Measurements from ENCODE around the gene SPATA31E1. TPM values are rescaled to one million over a fixed set of nuclear protein-coding genes. Genes with fewer than 3 reads are reported as not detected.

SPATA31E1 gene
- total and polyA plus RNA-seq, 7 donors: not detected

GRCh38 chr9:87888501-87888900, 5.8 kb downstream of the SPATA31E1 start:
- Histone ChIP-seq H3K9me3 (no peaks in the 10 kb centered on the region), H3K27ac (no peak overlapping the region), H3K4me3 (no peak overlapping the region), H3K36me3 (ENCODE audit: insufficient read depth in 1 of 2, low read depth in 1 of 2) (no peaks in the 10 kb centered on the region), H3K4me1 (no peaks in the 10 kb centered on the region), H3K27me3 (ENCODE audit: insufficient read depth in 3 of 3, low read length in 2 of 3) (no peaks in the 10 kb centered on the region)
- DNase-seq (no peak), ATAC-seq (no peak)
- no peak for TF ChIP-seq CTCF (IDR thresholded peaks at IDR 0.05)
- intact Hi-C loops (cut with DNase I): no loop called here
- 66 to 74% (median 73%) methylated on average over 6 of the region's 6 CpGs for WGBS, 3 donors

- ATAC-seq: no peak
- WGBS, 3 donors: 89 to 90% (median 90%) methylated on average over 12 of the region's 12 CpGs
- Histone ChIP-seq H3K9me3 (no peaks in the 10 kb centered on the region), H3K27me3 (ENCODE audit: insufficient read depth in 3 of 3, low read length in 2 of 3) (no peaks in the 10 kb centered on the region), H3K36me3 (ENCODE audit: insufficient read depth in 1 of 2, low read depth in 1 of 2) (no peaks in the 10 kb centered on the region), H3K27ac (no peak overlapping the region), H3K4me3 (no peak overlapping the region), H3K4me1 (no peaks in the 10 kb centered on the region)
- no peak for TF ChIP-seq CTCF (IDR thresholded peaks at IDR 0.05)
- intact Hi-C loops (cut with DNase I): no loop called here
- DNase-seq: no peak
Measured at GRCh38 chr9:87889065-87889881, 6.6 kb downstream of the SPATA31E1 start.

GRCh38 chr9:87889882-87890252, 7.2 kb downstream of the SPATA31E1 start:
- no peak overlapping the region for H3K27ac ChIP-seq
- H3K4me3 ChIP-seq: no peak overlapping the region
- no peak for TF ChIP-seq CTCF (IDR thresholded peaks at IDR 0.05)
- H3K9me3 ChIP-seq: no peaks in the 10 kb centered on the region
- H3K4me1 ChIP-seq: no peaks in the 10 kb centered on the region
- H3K36me3 ChIP-seq (ENCODE audit: insufficient read depth in 1 of 2, low read depth in 1 of 2): no peaks in the 10 kb centered on the region
- intact Hi-C loops (cut with DNase I): no loop called here
- ATAC-seq (no peak), DNase-seq (no peak)
- 83 to 90% (median 86%) methylated on average over 4 of the region's 4 CpGs for WGBS, 3 donors
- no peaks in the 10 kb centered on the region for H3K27me3 ChIP-seq (ENCODE audit: insufficient read depth in 3 of 3, low read length in 2 of 3)

- 75 to 80% (median 79%) methylated on average over 10 of the region's 10 CpGs for WGBS, 3 donors
- no peaks in the 10 kb centered on the region for H3K27me3 ChIP-seq (ENCODE audit: insufficient read depth in 3 of 3, low read length in 2 of 3)
- DNase-seq (no peak), ATAC-seq (no peak)
- no peak overlapping the region for H3K4me3 ChIP-seq
- H3K9me3 ChIP-seq: no peaks in the 10 kb centered on the region
- TF ChIP-seq CTCF (IDR thresholded peaks at IDR 0.05): no peak
- no peaks in the 10 kb centered on the region for H3K4me1 ChIP-seq
- intact Hi-C loops (cut with DNase I): no loop called here
- H3K36me3 ChIP-seq (ENCODE audit: insufficient read depth in 1 of 2, low read depth in 1 of 2): no peaks in the 10 kb centered on the region
- no peak overlapping the region for H3K27ac ChIP-seq
Measured at GRCh38 chr9:87890837-87891236, 8.2 kb downstream of the SPATA31E1 start.

- Histone ChIP-seq H3K9me3 (no peaks in the 10 kb centered on the region), H3K27me3 (ENCODE audit: insufficient read depth in 3 of 3, low read length in 2 of 3) (no peaks in the 10 kb centered on the region), H3K36me3 (ENCODE audit: insufficient read depth in 1 of 2, low read depth in 1 of 2) (no peaks in the 10 kb centered on the region), H3K4me3 (no peak overlapping the region), H3K27ac (no peak overlapping the region), H3K4me1 (no peaks in the 10 kb centered on the region)
- ATAC-seq (no peak), DNase-seq (no peak)
- no peak for TF ChIP-seq CTCF (IDR thresholded peaks at IDR 0.05)
- 93 to 96% (median 93%) methylated on average over 6 of the region's 6 CpGs for WGBS, 3 donors
- intact Hi-C loops (cut with DNase I): no loop called here
Measured at GRCh38 chr9:87891754-87892153, 9.1 kb downstream of the SPATA31E1 start.

All from psoas muscle (tissue), 8 donors.